Measurements from ENCODE around the gene RASSF5.
A peak's percentile ranks its signal among the peaks of the same experiment; 100 is the strongest.

Gene RASSF5

DNA sequence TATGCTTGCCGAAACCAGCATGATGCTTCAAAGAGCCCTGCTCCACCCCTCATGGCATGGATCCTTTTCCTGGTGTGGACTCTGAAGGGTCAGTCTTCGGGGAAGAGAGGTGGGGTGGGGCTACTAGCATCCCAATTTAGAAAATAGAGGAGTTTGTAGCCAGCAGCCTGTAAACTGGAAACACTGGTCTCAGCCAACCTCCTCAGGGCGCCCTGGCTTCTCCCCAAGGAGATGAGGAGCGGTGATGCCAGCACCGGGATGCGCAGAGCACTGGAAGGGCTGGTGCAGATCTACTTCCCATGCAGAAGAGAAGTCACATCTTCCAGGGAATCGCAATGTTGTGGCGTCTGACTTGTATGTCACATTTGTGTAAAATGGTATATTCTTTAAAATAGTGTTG, 43.4 kb upstream of the RASSF5 start:
- TF ChIP-seq, protein P1, sequence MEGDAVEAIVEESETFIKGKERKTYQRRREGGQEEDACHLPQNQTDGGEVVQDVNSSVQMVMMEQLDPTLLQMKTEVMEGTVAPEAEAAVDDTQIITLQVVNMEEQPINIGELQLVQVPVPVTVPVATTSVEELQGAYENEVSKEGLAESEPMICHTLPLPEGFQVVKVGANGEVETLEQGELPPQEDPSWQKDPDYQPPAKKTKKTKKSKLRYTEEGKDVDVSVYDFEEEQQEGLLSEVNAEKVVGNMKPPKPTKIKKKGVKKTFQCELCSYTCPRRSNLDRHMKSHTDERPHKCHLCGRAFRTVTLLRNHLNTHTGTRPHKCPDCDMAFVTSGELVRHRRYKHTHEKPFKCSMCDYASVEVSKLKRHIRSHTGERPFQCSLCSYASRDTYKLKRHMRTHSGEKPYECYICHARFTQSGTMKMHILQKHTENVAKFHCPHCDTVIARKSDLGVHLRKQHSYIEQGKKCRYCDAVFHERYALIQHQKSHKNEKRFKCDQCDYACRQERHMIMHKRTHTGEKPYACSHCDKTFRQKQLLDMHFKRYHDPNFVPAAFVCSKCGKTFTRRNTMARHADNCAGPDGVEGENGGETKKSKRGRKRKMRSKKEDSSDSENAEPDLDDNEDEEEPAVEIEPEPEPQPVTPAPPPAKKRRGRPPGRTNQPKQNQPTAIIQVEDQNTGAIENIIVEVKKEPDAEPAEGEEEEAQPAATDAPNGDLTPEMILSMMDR (IDR thresholded peaks at IDR 0.05; ENCODE audit: insufficient read depth, low read length, missing control alignments) = no peak
- H3K4me3 ChIP-seq (ENCODE audit: low read depth, low read length) = no peak overlapping the region
- ChIA-PET CTCF (interaction anchor here (1.0 to 7.5 kb wide), 5 partner anchors 9 to 48 kb away, joined by 3 to 92 read pairs (median 6); no protein-coding TSS in a partner anchor), POLR2A (no interaction called here)
- no peak for DNase-seq (ENCODE audit: low read depth, low spot score)

DNA sequence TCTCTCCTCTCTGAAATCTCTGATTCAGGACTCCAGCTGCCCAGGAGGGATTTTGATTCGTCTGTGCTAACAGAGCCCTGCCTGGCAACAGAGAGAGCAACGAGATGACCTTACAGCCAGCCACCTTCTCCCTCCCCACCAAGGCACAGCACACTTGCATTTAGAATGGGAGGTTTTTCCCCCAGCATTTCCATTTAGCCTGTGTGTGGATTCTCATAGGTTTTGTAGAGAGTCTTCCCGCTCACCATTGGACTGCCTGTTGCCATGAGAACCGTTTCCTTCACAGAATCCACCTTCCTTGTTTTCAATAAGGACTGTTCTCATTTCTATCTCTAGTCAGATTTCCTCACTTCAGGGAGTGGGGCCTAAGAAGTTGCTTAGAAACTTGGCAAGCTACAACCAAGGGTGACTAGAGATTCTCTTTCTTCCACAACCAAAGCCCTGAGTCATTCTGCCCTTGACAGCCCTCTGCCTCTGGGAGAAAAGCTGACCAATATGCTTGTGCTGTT, 42.8 kb upstream of the RASSF5 start:
- peak; percentile 71 for DNase-seq (ENCODE audit: low read depth, low spot score)
- CTCF ChIA-PET = interaction anchor here (0.8 to 7.5 kb wide), 5 partner anchors 8 to 199 kb away, joined by 3 to 92 read pairs (median 6); no protein-coding TSS in a partner anchor
- no peak overlapping the region for H3K4me3 ChIP-seq (ENCODE audit: low read depth, low read length)
- TF ChIP-seq, protein P1 (IDR thresholded peaks at IDR 0.05; ENCODE audit: insufficient read depth, low read length, missing control alignments) = no peak
- POLR2A ChIA-PET = no interaction called here

DNA sequence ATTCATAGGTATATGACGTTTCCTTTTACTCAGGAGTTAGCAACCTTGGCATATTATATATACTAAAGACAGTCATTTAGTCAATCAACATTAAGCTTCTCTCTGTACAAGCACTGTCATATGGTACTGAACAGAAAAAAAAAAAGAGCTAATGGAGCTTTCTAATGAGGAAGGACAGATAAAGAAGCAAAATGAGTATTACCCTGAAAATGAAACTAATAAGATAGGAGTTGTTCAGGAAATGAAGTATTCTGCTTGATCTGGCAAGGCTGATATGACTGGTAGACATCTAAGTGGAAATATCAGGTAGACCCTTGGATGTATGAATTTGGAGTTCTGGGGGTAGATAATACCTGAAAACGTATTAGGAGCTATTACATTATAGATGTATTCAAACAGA, 41.4 kb upstream of the RASSF5 start:
- TF ChIP-seq, protein P1 (IDR thresholded peaks at IDR 0.05; ENCODE audit: insufficient read depth, low read length, missing control alignments) = no peak
- DNase-seq (ENCODE audit: low read depth, low spot score) = no peak
- ChIA-PET POLR2A (no interaction called here), CTCF (interaction anchor here (1.4 to 7.5 kb wide), 3 partner anchors 8 to 24 kb away, joined by 3 to 92 read pairs (median 21); no protein-coding TSS in a partner anchor)
- no peak overlapping the region for H3K4me3 ChIP-seq (ENCODE audit: low read depth, low read length)

DNA sequence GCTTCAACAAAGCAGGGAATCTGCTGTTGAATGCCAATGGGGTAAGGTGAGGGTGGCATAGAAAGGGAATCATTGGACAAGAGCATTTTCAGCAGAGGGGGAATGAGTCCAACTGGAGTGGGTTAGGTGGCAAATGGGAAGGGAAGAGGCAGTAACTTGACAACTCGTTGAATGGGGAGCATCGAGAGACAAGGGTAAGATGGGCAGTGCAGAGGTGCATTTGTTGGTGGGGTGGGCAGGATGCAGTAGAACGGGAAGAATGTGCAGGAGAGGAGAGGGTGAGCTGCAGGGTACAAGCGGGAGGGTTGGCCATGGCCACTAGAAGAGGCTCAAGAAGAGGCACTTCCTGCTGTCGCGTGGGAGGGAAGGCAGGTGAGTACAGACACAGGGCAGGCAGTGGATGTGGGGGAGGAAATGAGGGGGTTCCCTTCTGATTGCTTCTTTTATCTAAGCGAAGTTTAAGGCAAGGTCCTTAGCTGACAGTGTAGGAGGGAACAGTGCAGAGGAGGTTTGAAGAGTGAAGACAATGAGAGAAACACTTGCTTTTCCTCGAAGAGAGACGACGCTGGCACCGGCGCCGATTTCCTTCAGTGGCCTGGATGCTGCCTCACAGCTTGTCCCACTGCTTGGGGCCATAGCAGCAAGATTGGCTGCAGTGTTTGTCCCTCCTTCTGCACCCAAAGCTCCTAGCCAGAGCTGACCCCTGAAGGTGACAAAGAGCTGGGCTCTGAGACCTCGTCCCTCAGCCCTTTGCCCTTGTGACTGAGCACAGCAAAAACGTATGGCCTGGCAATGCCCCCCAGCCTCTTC, 40.3 kb upstream of the RASSF5 start:
- H3K4me3 ChIP-seq (ENCODE audit: low read depth, low read length) = no peak overlapping the region
- DNase-seq (ENCODE audit: low read depth, low spot score) = no peak
- TF ChIP-seq, protein P1 (IDR thresholded peaks at IDR 0.05; ENCODE audit: insufficient read depth, low read length, missing control alignments) = no peak
- CTCF ChIA-PET = interaction anchor here (0.6 to 7.5 kb wide), 4 partner anchors 8 to 205 kb away, joined by 3 to 92 read pairs (median 4); no protein-coding TSS in a partner anchor
- POLR2A ChIA-PET = no interaction called here

DNA sequence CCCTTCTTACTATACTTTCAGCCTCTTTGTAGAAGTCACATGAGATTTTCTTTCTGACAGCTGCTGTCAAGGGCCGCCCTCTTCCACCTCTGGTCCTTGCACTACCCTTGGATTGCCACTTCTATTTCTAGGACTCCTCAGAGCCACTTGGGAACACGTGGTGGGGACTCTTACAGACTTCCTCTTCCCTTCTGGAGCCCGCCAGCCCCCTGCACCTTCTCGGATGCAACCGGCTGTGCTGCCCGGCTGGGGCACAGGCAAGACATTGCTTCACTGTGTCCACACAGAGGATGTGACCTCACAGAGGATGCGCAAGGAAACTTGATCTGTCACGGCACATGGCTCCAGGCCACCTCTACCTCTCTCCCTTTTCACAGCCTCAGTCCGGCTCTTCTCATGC, 39.4 kb upstream of the RASSF5 start:
- ChIA-PET POLR2A (no interaction called here), CTCF (interaction anchor here (1.5 to 7.5 kb wide), 3 partner anchors 9 to 12 kb away, joined by 4 to 92 read pairs (median 5); no protein-coding TSS in a partner anchor)
- H3K4me3 ChIP-seq (ENCODE audit: low read depth, low read length) = no peak overlapping the region
- no peak for DNase-seq (ENCODE audit: low read depth, low spot score)
- TF ChIP-seq, protein P1 (IDR thresholded peaks at IDR 0.05; ENCODE audit: insufficient read depth, low read length, missing control alignments) = no peak

DNA sequence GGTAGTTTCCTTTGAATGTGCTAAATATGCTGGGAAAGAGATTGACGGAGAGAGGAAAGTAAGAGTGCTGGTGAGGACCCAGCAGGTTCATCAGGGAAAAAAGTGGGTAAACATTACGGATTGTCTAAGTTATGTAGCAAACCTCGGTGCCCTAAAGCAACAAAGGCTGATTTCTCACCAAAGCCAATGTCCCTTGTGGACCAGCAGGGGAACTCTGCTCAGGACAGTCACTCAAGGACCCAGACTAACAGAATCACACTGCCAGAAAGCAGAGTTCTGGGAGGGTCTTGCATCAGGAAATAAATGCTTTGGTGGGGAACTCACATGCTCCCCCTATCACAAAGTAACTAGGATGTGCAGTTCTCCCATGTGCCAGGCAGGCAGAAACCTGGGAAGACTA, 38.8 kb upstream of the RASSF5 start:
- no peak overlapping the region for H3K4me3 ChIP-seq (ENCODE audit: low read depth, low read length)
- DNase-seq (ENCODE audit: low read depth, low spot score) = no peak
- TF ChIP-seq, protein P1 (IDR thresholded peaks at IDR 0.05; ENCODE audit: insufficient read depth, low read length, missing control alignments) = no peak
- ChIA-PET POLR2A (no interaction called here), CTCF (interaction anchor here (3.7 kb wide), 1 partner anchor 13 kb away, joined by 83 read pairs; no protein-coding TSS in a partner anchor)

Measured in AG04449 (cell line).